Activated T-helper 17 cell treated with anti-CD3 and anti-CD28 coated beads, Interleukin-2, amount 50 U/mL, for 72 hours (primary cell): ENCODE measurements around the gene MGAT3. TPM values are rescaled to one million over a fixed set of nuclear protein-coding genes. Genes with fewer than 3 reads are reported as not detected.
A peak's percentile ranks its signal among the peaks of the same experiment; 100 is the strongest.

ENCODE experiments used
- ATAC-seq: fragments of 150-1000 bp; cut with Tn5 transposase; replicated peaks from 2 replicates; pipeline ENCODE4 v1.10.0; 2021; ENCODE audit warnings: mild to moderate bottlenecking, moderate library complexity
- H3K27ac Mint-ChIP-seq: one replicate; pipeline ENCODE4 v1.8.0; 2022; ENCODE audit warnings: mixed read lengths
- H3K27me3 Mint-ChIP-seq: one replicate; pipeline ENCODE4 v1.8.0; 2022; ENCODE audit warnings: mixed read lengths
- H3K36me3 Mint-ChIP-seq: one replicate; pipeline ENCODE4 v1.8.0; 2022; ENCODE audit warnings: low read depth, mild to moderate bottlenecking, mixed read lengths
- H3K4me1 Mint-ChIP-seq: one replicate; pipeline ENCODE4 v1.8.0; 2022; ENCODE audit warnings: mixed read lengths
- H3K4me3 Mint-ChIP-seq: one replicate; pipeline ENCODE4 v1.8.0; 2022; ENCODE audit warnings: mild to moderate bottlenecking, mixed read lengths
- H3K9me3 Mint-ChIP-seq: one replicate; pipeline ENCODE4 v1.8.0; 2022; ENCODE audit warnings: mixed read lengths
- total RNA-seq, 2 donors: library from RNA; stranded (reverse); gene quantifications; one replicate each; pipeline ENCODE4 v1.2.3, GENCODE V29; 2022

Gene MGAT3
- total RNA-seq, 2 donors from 2014 or later, result 1.5 to 1.6 TPM

GRCh38 chr22:39479254-39479653 is 22.4 kb downstream of the MGAT3 start:
- Mint-ChIP-seq H3K4me1 (no peaks in the 10 kb centered on the region), H3K27ac (no peak overlapping the region), H3K36me3 (no peaks in the 10 kb centered on the region), H3K9me3 (no peaks in the 10 kb centered on the region), H3K4me3 (no peak overlapping the region), H3K27me3 (no peaks in the 10 kb centered on the region)
- ATAC-seq, result no peak

GRCh38 chr22:39480557-39480956 is 23.7 kb downstream of the MGAT3 start:
- Mint-ChIP-seq H3K36me3 (no peaks in the 10 kb centered on the region), H3K9me3 (no peaks in the 10 kb centered on the region), H3K4me1 (no peaks in the 10 kb centered on the region), H3K27me3 (no peaks in the 10 kb centered on the region), H3K27ac (no peak overlapping the region), H3K4me3 (no peak overlapping the region)
- ATAC-seq, result no peak

- H3K27me3 Mint-ChIP-seq, result no peaks in the 10 kb centered on the region
- H3K4me1 Mint-ChIP-seq, result no peaks in the 10 kb centered on the region
- ATAC-seq, result no peak
- no peak overlapping the region for H3K4me3 Mint-ChIP-seq
- H3K36me3 Mint-ChIP-seq, result no peaks in the 10 kb centered on the region
- H3K9me3 Mint-ChIP-seq, result no peaks in the 10 kb centered on the region
- H3K27ac Mint-ChIP-seq, result no peak overlapping the region
Measured at GRCh38 chr22:39481054-39481453, 24.2 kb downstream of the MGAT3 start.

- Mint-ChIP-seq H3K36me3 (no peaks in the 10 kb centered on the region), H3K27me3 (no peaks in the 10 kb centered on the region), H3K4me3 (no peak overlapping the region), H3K4me1 (no peaks in the 10 kb centered on the region), H3K27ac (no peak overlapping the region), H3K9me3 (no peaks in the 10 kb centered on the region)
- ATAC-seq, result no peak
Measured at GRCh38 chr22:39481595-39481994, 24.8 kb downstream of the MGAT3 start.

GRCh38 chr22:39482768-39483167 is 26.0 kb downstream of the MGAT3 start:
- H3K4me3 Mint-ChIP-seq, result no peak overlapping the region
- ATAC-seq, result no peak
- no peaks in the 10 kb centered on the region for H3K9me3 Mint-ChIP-seq
- H3K4me1 Mint-ChIP-seq, result no peaks in the 10 kb centered on the region
- H3K27me3 Mint-ChIP-seq, result no peaks in the 10 kb centered on the region
- no peaks in the 10 kb centered on the region for H3K36me3 Mint-ChIP-seq
- H3K27ac Mint-ChIP-seq, result no peak overlapping the region

DNA sequence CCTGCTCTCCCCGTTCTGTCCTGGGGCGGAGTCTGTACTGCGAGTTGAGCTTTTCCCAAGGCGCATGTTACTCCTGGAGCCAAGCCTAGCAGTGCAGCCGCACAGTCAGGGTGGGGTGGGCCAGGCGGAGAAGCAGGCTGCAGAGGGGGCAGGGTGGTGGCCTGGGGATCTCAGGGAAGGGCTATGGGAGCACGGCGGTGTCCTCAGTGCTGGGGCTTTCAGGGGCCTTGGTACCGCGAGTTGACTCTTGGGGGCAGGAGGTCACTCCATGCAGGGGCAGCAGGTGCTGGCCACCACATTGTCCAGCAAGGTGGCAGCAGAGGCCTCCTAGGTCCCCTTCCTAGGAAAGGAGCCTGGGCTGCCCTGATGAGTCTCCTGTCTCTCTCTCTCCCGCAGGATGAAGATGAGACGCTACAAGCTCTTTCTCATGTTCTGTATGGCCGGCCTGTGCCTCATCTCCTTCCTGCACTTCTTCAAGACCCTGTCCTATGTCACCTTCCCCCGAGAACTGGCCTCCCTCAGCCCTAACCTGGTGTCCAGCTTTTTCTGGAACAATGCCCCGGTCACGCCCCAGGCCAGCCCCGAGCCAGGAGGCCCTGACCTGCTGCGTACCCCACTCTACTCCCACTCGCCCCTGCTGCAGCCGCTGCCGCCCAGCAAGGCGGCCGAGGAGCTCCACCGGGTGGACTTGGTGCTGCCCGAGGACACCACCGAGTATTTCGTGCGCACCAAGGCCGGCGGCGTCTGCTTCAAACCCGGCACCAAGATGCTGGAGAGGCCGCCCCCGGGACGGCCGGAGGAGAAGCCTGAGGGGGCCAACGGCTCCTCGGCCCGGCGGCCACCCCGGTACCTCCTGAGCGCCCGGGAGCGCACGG is 30.4 kb downstream of the MGAT3 start:
- Mint-ChIP-seq H3K4me3 (no peak overlapping the region), H3K36me3 (no peaks in the 10 kb centered on the region), H3K27me3 (no peaks in the 10 kb centered on the region), H3K27ac (no peak overlapping the region), H3K4me1 (peaks cover 6% of the 10 kb centered on the region), H3K9me3 (no peaks in the 10 kb centered on the region)
- ATAC-seq, result no peak

GRCh38 chr22:39487826-39488520 is 31.2 kb downstream of the MGAT3 start:
- no peak overlapping the region for H3K4me3 Mint-ChIP-seq
- peaks cover 6% of the 10 kb centered on the region for H3K4me1 Mint-ChIP-seq
- no peak for ATAC-seq
- H3K27ac Mint-ChIP-seq, result no peak overlapping the region
- no peaks in the 10 kb centered on the region for H3K36me3 Mint-ChIP-seq
- no peaks in the 10 kb centered on the region for H3K9me3 Mint-ChIP-seq
- no peaks in the 10 kb centered on the region for H3K27me3 Mint-ChIP-seq

- Mint-ChIP-seq H3K36me3 (no peaks in the 10 kb centered on the region), H3K27me3 (no peaks in the 10 kb centered on the region), H3K4me3 (no peak overlapping the region), H3K27ac (no peak overlapping the region), H3K9me3 (no peaks in the 10 kb centered on the region), H3K4me1 (peaks cover 6% of the 10 kb centered on the region)
- no peak for ATAC-seq
Measured at GRCh38 chr22:39488563-39489083, 31.8 kb downstream of the MGAT3 start.

DNA sequence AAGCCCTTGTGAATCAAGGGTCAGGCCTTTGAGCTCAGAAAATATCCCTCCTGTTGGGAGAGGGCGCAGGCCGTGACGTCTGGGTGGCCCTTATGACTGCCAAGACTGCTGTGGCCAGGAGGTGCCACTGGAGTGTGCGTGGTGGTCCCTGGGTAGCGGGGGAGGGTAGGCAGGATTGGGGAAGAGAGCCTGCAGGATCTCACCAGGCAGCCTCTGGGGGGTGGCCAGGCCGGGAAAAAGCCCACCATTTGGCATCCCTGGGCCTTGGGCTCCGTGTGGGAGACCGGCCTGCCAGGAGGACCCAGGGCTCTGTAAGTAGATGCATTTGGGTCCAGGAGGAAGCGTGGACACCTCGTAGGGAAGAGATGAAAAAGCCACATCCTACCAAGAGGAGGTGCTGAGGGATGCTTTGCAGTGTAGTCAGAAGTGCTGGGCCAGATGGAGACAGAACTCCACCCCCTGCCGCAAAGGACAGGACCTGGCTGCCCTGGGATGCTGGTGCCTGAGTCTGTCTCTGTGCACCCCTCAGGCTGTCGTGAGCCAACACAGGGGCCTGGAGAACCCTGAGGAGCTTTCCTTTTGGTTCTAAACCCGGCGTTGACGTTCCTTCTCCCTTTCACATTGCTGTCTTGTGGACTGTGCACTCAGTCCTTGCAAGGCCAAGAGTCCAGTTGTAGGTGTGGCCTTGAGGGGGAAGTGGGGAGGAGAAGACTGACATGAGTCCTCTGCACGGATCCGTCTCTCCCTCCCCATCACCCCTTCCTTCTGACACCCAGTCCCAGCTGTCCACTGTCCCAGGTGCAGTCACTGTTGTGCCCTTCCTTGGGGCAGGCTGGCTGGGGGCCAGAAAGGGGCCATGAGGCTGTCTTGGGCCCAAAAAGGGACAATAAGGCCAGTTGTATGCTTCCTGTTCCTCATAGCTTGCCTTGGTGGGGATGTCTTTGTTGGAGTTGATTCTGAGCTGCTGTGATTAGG is 32.6 kb downstream of the MGAT3 start:
- no peak overlapping the region for H3K27ac Mint-ChIP-seq
- ATAC-seq, result no peak
- peaks cover 6% of the 10 kb centered on the region for H3K4me1 Mint-ChIP-seq
- no peaks in the 10 kb centered on the region for H3K27me3 Mint-ChIP-seq
- H3K4me3 Mint-ChIP-seq, result peak overlapping the region; percentile 23
- H3K9me3 Mint-ChIP-seq, result no peaks in the 10 kb centered on the region
- H3K36me3 Mint-ChIP-seq, result no peaks in the 10 kb centered on the region

DNA sequence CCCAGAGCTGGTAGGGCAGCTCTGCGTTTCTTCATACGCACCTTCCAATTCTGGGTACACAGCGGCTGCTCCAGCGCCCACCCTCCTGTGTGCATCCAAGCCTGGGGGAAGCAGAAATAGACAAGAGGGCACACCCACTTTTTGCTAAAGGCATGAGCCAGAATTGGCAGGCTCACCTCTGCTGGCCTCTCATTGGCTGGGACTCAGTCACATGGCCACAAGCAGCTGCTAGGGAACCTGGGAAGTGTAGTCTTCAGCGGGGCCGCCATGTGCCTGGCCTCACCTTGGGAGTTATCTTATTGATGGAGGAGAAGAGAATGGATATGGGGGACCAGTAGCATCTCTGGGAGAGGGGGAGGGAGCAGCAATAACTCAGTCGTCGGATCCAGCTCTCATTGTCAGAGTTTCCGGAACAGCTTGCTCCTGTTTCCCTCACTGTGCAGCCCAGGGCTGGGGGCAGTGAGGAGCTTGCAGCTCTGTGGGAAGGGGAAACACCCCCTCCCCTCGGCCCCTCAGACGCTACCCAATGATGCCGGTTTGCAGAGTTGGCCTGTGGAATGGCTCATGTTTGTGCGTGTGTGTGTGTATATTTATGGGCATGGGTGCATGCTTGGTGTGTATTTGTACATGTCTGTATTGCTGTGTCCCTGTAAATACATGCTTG is 33.5 kb downstream of the MGAT3 start:
- peak; percentile 100 for ATAC-seq
- no peaks in the 10 kb centered on the region for H3K27me3 Mint-ChIP-seq
- peak overlapping the region; percentile 23 for H3K4me3 Mint-ChIP-seq
- peak overlapping the region; percentile 51 for H3K27ac Mint-ChIP-seq
- no peaks in the 10 kb centered on the region for H3K9me3 Mint-ChIP-seq
- H3K4me1 Mint-ChIP-seq, result peaks cover 6% of the 10 kb centered on the region
- no peaks in the 10 kb centered on the region for H3K36me3 Mint-ChIP-seq

DNA sequence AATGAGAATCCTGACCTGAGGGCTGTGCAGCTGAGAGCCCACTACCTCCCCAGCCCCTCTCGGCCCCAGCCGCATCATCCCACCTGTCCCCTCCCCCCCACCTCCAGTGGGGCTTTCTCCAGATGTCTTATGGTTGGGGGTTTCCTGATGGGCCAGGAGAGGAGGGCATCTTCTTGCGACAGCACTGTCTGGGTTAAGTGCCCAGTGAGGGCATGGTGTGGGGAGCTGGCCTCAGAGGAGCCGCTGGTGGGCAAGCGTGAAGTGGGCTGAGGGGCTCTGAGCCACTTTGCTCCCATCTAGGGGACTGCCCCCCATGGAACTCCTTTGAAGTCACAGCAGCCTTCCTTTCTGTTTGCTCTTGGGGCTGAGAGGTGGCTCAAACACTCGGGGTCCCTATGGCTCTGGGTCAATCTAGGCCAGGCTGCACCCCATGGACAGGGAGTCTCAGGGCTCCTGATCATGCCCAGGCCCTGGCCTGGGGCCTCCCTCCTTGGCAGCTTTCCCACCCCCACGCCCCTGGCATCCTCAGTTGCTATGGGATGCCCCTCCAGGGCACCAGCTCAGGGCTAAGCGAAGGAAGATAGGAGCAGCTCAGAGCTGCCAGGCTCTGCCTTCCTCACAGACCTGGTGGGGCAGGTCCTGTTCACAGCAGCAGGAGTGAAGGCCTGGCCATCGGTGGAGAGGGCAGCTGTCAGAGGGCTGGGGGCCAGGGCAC is 34.3 kb downstream of the MGAT3 start:
- Mint-ChIP-seq H3K9me3 (no peaks in the 10 kb centered on the region), H3K4me3 (no peak overlapping the region), H3K36me3 (no peaks in the 10 kb centered on the region), H3K4me1 (peaks cover 6% of the 10 kb centered on the region), H3K27ac (no peak overlapping the region), H3K27me3 (no peaks in the 10 kb centered on the region)
- no peak for ATAC-seq

- ATAC-seq, result no peak
- Mint-ChIP-seq H3K4me3 (no peak overlapping the region), H3K9me3 (no peaks in the 10 kb centered on the region), H3K27me3 (no peaks in the 10 kb centered on the region), H3K36me3 (no peaks in the 10 kb centered on the region), H3K27ac (no peak overlapping the region), H3K4me1 (peaks cover 6% of the 10 kb centered on the region)
Measured at GRCh38 chr22:39491696-39492095, 34.9 kb downstream of the MGAT3 start.

DNA sequence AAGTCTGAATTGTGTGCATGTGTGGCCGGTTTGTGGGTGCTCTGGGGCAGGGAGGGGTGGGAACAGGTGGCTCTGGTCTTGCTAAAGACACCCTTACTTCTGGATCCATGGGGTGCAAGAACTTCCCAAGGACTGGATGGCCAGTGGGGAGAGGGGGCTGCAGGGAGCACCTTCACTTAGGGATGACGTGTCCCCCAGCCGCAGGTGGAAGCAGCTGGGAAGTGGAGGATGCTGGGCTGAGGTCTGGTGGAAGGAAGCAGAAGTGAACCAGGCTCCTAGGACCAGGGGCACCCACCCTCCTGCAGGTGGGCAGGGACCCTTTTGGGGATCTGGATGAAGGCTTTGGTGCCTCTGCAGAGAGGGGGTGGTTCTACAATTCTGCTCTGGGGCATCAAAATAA is 35.4 kb downstream of the MGAT3 start:
- Mint-ChIP-seq H3K4me1 (peaks cover 6% of the 10 kb centered on the region), H3K4me3 (no peak overlapping the region), H3K27ac (no peak overlapping the region), H3K36me3 (no peaks in the 10 kb centered on the region), H3K27me3 (no peaks in the 10 kb centered on the region), H3K9me3 (no peaks in the 10 kb centered on the region)
- ATAC-seq, result no peak
